HAP-1 (cell line): ENCODE data around the gene DAD1.

ENCODE experiments used
- DNase-seq, 2 experiments: peaks; one replicate each; pipeline ENCODE4 v3.0.0-alpha.2; 2016 to 2020; ENCODE audit warnings: low spot score in 2 of 2
- H3K27me3 ChIP-seq: fragments of 250-450 bp; sonication (Bioruptor Pico); 2 replicates; pipeline ENCODE4 v1.5.1; 2020; ENCODE audit warnings: low read depth, mild to moderate bottlenecking, moderate library complexity
- H3K36me3 ChIP-seq: fragments of 250-450 bp; sonication (Bioruptor Pico); replicated peaks from 2 replicates; pipeline ENCODE4 v1.5.1; 2020; ENCODE audit warnings: mild to moderate bottlenecking
- H3K4me1 ChIP-seq: fragments of 250-450 bp; sonication (Bioruptor Pico); 2 replicates; pipeline ENCODE4 v1.5.1; 2020; ENCODE audit warnings: mild to moderate bottlenecking
- H3K4me3 ChIP-seq: fragments of 250-450 bp; sonication (Bioruptor Pico); 2 replicates; pipeline ENCODE4 v1.5.1; 2020; ENCODE audit warnings: mild to moderate bottlenecking, moderate library complexity
- H3K9me3 ChIP-seq: fragments of 250-450 bp; sonication (Bioruptor Pico); 2 replicates; pipeline ENCODE4 v1.5.1; 2020; ENCODE audit warnings: mild to moderate bottlenecking, moderate library complexity
- in situ Hi-C: fragments of 300-500 bp; cut with MboI; formaldehyde crosslinking; loops from 3 replicates; pipeline ENCODE4 v1.14.3; 2020; ENCODE audit warnings: low sequenced_read_pairs, inconsistent platforms, mixed read lengths

The DAD1 gene

GRCh38 chr14:22540811-22541360, 48.1 kb downstream of the DAD1 start:
- H3K4me1 ChIP-seq: no peaks in the 10 kb centered on the region
- H3K36me3 ChIP-seq: no peaks in the 10 kb centered on the region
- in situ Hi-C loops: no loop called here
- H3K4me3 ChIP-seq: no peak overlapping the region
- no peaks in the 10 kb centered on the region for H3K9me3 ChIP-seq
- DNase-seq: no peak
- H3K27me3 ChIP-seq: no peaks in the 10 kb centered on the region

GRCh38 chr14:22540293-22540692, 48.7 kb downstream of the DAD1 start:
- no peaks in the 10 kb centered on the region for H3K27me3 ChIP-seq
- no peak overlapping the region for H3K4me3 ChIP-seq
- in situ Hi-C loops: no loop called here
- no peaks in the 10 kb centered on the region for H3K36me3 ChIP-seq
- H3K4me1 ChIP-seq: no peaks in the 10 kb centered on the region
- H3K9me3 ChIP-seq: no peaks in the 10 kb centered on the region
- no peak for DNase-seq

- no peaks in the 10 kb centered on the region for H3K4me1 ChIP-seq
- H3K36me3 ChIP-seq: no peaks in the 10 kb centered on the region
- no peaks in the 10 kb centered on the region for H3K27me3 ChIP-seq
- in situ Hi-C loops: no loop called here
- no peak for DNase-seq
- H3K4me3 ChIP-seq: no peak overlapping the region
- H3K9me3 ChIP-seq: no peaks in the 10 kb centered on the region
Observed at GRCh38 chr14:22539831-22540230, 49.2 kb downstream of the DAD1 start.

- Histone ChIP-seq H3K27me3 (no peaks in the 10 kb centered on the region), H3K4me3 (no peak overlapping the region), H3K9me3 (no peaks in the 10 kb centered on the region), H3K36me3 (no peaks in the 10 kb centered on the region), H3K4me1 (no peaks in the 10 kb centered on the region)
- no peak for DNase-seq
- in situ Hi-C loops: no loop called here
Observed at GRCh38 chr14:22538671-22539228, 50.3 kb downstream of the DAD1 start.

- no peak for DNase-seq
- H3K27me3 ChIP-seq: no peaks in the 10 kb centered on the region; the same call in 1 of the 2 replicates
- in situ Hi-C loops: no loop called here
- no peaks in the 10 kb centered on the region for H3K4me1 ChIP-seq
- H3K4me3 ChIP-seq: no peak overlapping the region
- H3K36me3 ChIP-seq: no peaks in the 10 kb centered on the region
- H3K9me3 ChIP-seq: no peaks in the 10 kb centered on the region
Observed at GRCh38 chr14:22537436-22538310, 51.4 kb downstream of the DAD1 start.

- Histone ChIP-seq H3K9me3 (no peaks in the 10 kb centered on the region), H3K4me3 (no peak overlapping the region), H3K36me3 (no peaks in the 10 kb centered on the region), H3K4me1 (no peaks in the 10 kb centered on the region), H3K27me3 (no peaks in the 10 kb centered on the region; the same call in 1 of the 2 replicates)
- in situ Hi-C loops: no loop called here
- no peak for DNase-seq
Observed at GRCh38 chr14:22536853-22537338, 52.1 kb downstream of the DAD1 start.

- H3K36me3 ChIP-seq: no peaks in the 10 kb centered on the region
- no peaks in the 10 kb centered on the region; the same call in 1 of the 2 replicates for H3K27me3 ChIP-seq
- in situ Hi-C loops: no loop called here
- no peaks in the 10 kb centered on the region for H3K9me3 ChIP-seq
- H3K4me3 ChIP-seq: no peak overlapping the region
- DNase-seq: no peak
- H3K4me1 ChIP-seq: no peaks in the 10 kb centered on the region
Observed at GRCh38 chr14:22535916-22536315, 53.1 kb downstream of the DAD1 start.

- DNase-seq: no peak
- Histone ChIP-seq H3K4me3 (no peak overlapping the region), H3K36me3 (no peaks in the 10 kb centered on the region), H3K27me3 (no peaks in the 10 kb centered on the region; the same call in 1 of the 2 replicates), H3K4me1 (no peaks in the 10 kb centered on the region), H3K9me3 (no peaks in the 10 kb centered on the region)
- in situ Hi-C loops: no loop called here
Observed at GRCh38 chr14:22535126-22535525, 53.9 kb downstream of the DAD1 start.

- Histone ChIP-seq H3K36me3 (no peaks in the 10 kb centered on the region), H3K9me3 (no peaks in the 10 kb centered on the region), H3K4me1 (no peaks in the 10 kb centered on the region), H3K4me3 (no peak overlapping the region), H3K27me3 (no peaks in the 10 kb centered on the region; the same call in 1 of the 2 replicates)
- in situ Hi-C loops: no loop called here
- no peak for DNase-seq
Observed at GRCh38 chr14:22534547-22534946, 54.5 kb downstream of the DAD1 start.

- no peak for DNase-seq
- in situ Hi-C loops: no loop called here
- no peak overlapping the region for H3K4me3 ChIP-seq
- H3K9me3 ChIP-seq: no peaks in the 10 kb centered on the region
- no peaks in the 10 kb centered on the region for H3K4me1 ChIP-seq
- no peaks in the 10 kb centered on the region for H3K36me3 ChIP-seq
- H3K27me3 ChIP-seq: no peaks in the 10 kb centered on the region; the same call in 1 of the 2 replicates
Observed at GRCh38 chr14:22533739-22534359, 55.2 kb downstream of the DAD1 start.

GRCh38 chr14:22533057-22533704, 55.8 kb downstream of the DAD1 start:
- Histone ChIP-seq H3K4me1 (no peaks in the 10 kb centered on the region), H3K27me3 (no peaks in the 10 kb centered on the region; the same call in 1 of the 2 replicates), H3K36me3 (no peaks in the 10 kb centered on the region), H3K9me3 (no peaks in the 10 kb centered on the region), H3K4me3 (no peak overlapping the region)
- no peak for DNase-seq
- in situ Hi-C loops: no loop called here

GRCh38 chr14:22532345-22533056, 56.5 kb downstream of the DAD1 start:
- H3K36me3 ChIP-seq: no peaks in the 10 kb centered on the region
- H3K27me3 ChIP-seq: no peaks in the 10 kb centered on the region; the same call in 1 of the 2 replicates
- H3K4me3 ChIP-seq: no peak overlapping the region
- in situ Hi-C loops: no loop called here
- H3K4me1 ChIP-seq: peaks cover under 1% of the 10 kb centered on the region
- H3K9me3 ChIP-seq: no peaks in the 10 kb centered on the region
- no peak for DNase-seq
